Neural progenitor cell (in vitro differentiated cells): Measurements from ENCODE around the gene PODN. TPM values are rescaled to one million over a fixed set of nuclear protein-coding genes. Genes with fewer than 3 reads are reported as not detected.

ENCODE experiments used
- DNase-seq: peaks from one replicate; pipeline ENCODE4 v3.0.0-alpha.2; 2016; ENCODE audit warnings: low spot score
- H2AFZ ChIP-seq: fragments of 200-600 bp; sonication (generic); replicated peaks from 2 replicates; pipeline ENCODE4 v1.6.1; 2016; ENCODE audit warnings: antibody characterized with exemption
- H3F3A ChIP-seq: fragments of 200-600 bp; sonication (generic); 2 replicates; pipeline ENCODE4 v1.6.1; 2016; ENCODE audit warnings: antibody characterized with exemption, low read depth
- H3K27ac ChIP-seq: fragments of 200-600 bp; sonication (generic); 2 replicates; pipeline ENCODE4 v1.5.1; 2016; ENCODE audit warnings: mild to moderate bottlenecking
- H3K27me3 ChIP-seq: fragments of 200-600 bp; sonication (generic); 2 replicates; pipeline ENCODE4 v1.6.1; 2016; ENCODE audit warnings: mild to moderate bottlenecking, moderate library complexity
- H3K36me3 ChIP-seq: fragments of 200-600 bp; sonication (generic); 2 replicates; pipeline ENCODE4 v1.5.1; 2016
- H3K4me1 ChIP-seq: fragments of 200-600 bp; sonication (generic); 2 replicates; pipeline ENCODE4 v1.6.1; 2016; ENCODE audit warnings: mixed run types
- H3K4me2 ChIP-seq: fragments of 200-600 bp; sonication (generic); 2 replicates; pipeline ENCODE4 v1.6.1; 2016
- H3K4me3 ChIP-seq: fragments of 200-600 bp; sonication (generic); 2 replicates; pipeline ENCODE4 v1.5.1; 2016
- H3K79me2 ChIP-seq: fragments of 200-600 bp; sonication (generic); 2 replicates; pipeline ENCODE4 v1.6.1; 2016; ENCODE audit warnings: low read depth
- H3K9ac ChIP-seq: fragments of 200-600 bp; sonication (generic); 2 replicates; pipeline ENCODE4 v1.6.1; 2016
- H3K9me3 ChIP-seq: fragments of 200-600 bp; sonication (generic); 2 replicates; pipeline ENCODE4 v1.5.1; 2016; ENCODE audit warnings: low read depth
- H4K20me1 ChIP-seq: fragments of 200-600 bp; sonication (generic); 2 replicates; pipeline ENCODE4 v1.6.1; 2016; ENCODE audit warnings: low read depth
- H3K27ac Mint-ChIP-seq: 3 replicates; pipeline ENCODE4 v1.8.0; 2021; ENCODE audit warnings: mixed read lengths
- H3K27me3 Mint-ChIP-seq: 2 replicates; pipeline ENCODE4 v1.8.0; 2022; ENCODE audit warnings: low read depth, mild to moderate bottlenecking, inconsistent platforms, moderate library complexity, mixed read lengths; ENCODE audit not compliant: insufficient read depth
- H3K36me3 Mint-ChIP-seq: 3 replicates; pipeline ENCODE4 v1.8.0; 2021; ENCODE audit warnings: mixed read lengths
- H3K4me1 Mint-ChIP-seq: 3 replicates; pipeline ENCODE4 v1.8.0; 2021; ENCODE audit warnings: mixed read lengths
- H3K4me3 Mint-ChIP-seq: 3 replicates; pipeline ENCODE4 v1.8.0; 2021; ENCODE audit warnings: mild to moderate bottlenecking, moderate library complexity, mixed read lengths
- H3K9me3 Mint-ChIP-seq: 3 replicates; pipeline ENCODE4 v1.8.0; 2020; ENCODE audit warnings: mixed read lengths
- EZH2 ChIP-seq: fragments of 200-600 bp; sonication (generic); IDR thresholded peaks from 2 replicates; pipeline ENCODE4 v1.6.1; 2017; ENCODE audit warnings: antibody characterized with exemption, mild to moderate bottlenecking, moderate library complexity
- EZH2phosphoT487 ChIP-seq: fragments of 200-600 bp; sonication (generic); IDR thresholded peaks from 2 replicates; pipeline ENCODE4 v1.6.1; 2017; ENCODE audit warnings: antibody characterized with exemption
- total RNA-seq: library from RNA; depleted of rRNA; stranded (reverse); fragments of >200 nt; gene quantifications from 2 replicates; pipeline ENCODE4 v1.2.3, GENCODE V29; 2015; ENCODE audit warnings: low replicate concordance
- TF ChIP-seq, protein P1 (sequence below): fragments of 200-600 bp; sonication (generic); IDR thresholded peaks from 2 replicates; pipeline ENCODE4 v1.5.1; 2017; ENCODE audit warnings: antibody characterized with exemption, mild to moderate bottlenecking

The PODN gene
- total RNA-seq, 1 donor from 2014 or later: not detected

DNA sequence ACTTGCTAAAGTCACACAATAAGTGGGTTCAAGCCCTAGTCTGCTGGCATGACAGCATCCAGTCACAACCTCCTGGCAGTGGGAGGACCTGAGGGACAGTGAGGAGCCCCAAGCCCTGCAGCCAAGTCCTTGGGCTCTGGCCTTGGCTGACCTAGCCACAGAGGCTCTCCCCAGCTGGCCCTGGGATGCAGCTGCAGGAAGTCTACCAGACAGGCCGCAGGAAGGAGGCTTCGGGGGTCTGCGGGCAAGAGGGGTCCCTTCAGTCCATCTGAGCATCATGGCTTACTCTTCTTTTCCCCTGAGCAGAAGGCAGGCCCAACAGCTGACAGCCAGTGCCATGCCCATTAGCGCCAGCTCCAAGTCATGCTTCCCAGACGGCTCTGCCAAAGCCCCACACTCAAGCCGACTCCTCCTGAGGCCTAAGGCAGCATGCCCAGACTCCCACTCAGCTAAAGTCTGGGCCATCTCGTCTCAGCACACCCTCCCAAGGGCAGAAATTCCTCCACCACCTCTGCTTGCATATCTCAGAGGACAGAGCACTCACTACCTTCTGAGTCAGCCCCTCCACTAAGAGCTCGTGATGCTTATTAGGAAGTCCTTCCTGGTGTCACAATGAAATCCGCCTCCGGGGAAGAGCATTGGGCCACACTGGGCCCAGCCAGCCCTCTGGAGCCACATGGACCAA lies 60.3 kb downstream of the PODN start:
- H3K4me1 Mint-ChIP-seq: peaks cover 53% of the 10 kb centered on the region
- TF ChIP-seq, protein P1, sequence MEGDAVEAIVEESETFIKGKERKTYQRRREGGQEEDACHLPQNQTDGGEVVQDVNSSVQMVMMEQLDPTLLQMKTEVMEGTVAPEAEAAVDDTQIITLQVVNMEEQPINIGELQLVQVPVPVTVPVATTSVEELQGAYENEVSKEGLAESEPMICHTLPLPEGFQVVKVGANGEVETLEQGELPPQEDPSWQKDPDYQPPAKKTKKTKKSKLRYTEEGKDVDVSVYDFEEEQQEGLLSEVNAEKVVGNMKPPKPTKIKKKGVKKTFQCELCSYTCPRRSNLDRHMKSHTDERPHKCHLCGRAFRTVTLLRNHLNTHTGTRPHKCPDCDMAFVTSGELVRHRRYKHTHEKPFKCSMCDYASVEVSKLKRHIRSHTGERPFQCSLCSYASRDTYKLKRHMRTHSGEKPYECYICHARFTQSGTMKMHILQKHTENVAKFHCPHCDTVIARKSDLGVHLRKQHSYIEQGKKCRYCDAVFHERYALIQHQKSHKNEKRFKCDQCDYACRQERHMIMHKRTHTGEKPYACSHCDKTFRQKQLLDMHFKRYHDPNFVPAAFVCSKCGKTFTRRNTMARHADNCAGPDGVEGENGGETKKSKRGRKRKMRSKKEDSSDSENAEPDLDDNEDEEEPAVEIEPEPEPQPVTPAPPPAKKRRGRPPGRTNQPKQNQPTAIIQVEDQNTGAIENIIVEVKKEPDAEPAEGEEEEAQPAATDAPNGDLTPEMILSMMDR: no peak
- TF ChIP-seq EZH2phosphoT487: no peak
- TF ChIP-seq EZH2: no peak
- no peak for DNase-seq
- Histone ChIP-seq H4K20me1 (peaks cover 14% of the 10 kb centered on the region), H3K4me3 (no peak overlapping the region), H2AFZ (no peak overlapping the region), H3K36me3 (no peaks in the 10 kb centered on the region), H3K27me3 (peaks cover 20% of the 10 kb centered on the region), H3K27ac (no peak overlapping the region), H3K4me2 (no peak overlapping the region), H3K9me3 (no peaks in the 10 kb centered on the region), H3K9ac (no peak overlapping the region), H3K4me1 (peaks cover 27% of the 10 kb centered on the region), H3K79me2 (no peaks in the 10 kb centered on the region), H3F3A (peaks cover 23% of the 10 kb centered on the region)
- H3K9me3 Mint-ChIP-seq: no peaks in the 10 kb centered on the region
- H3K36me3 Mint-ChIP-seq: no peaks in the 10 kb centered on the region
- H3K27ac Mint-ChIP-seq: no peak overlapping the region
- no peak overlapping the region for H3K4me3 Mint-ChIP-seq
- H3K27me3 Mint-ChIP-seq: peaks cover 16% of the 10 kb centered on the region

DNA sequence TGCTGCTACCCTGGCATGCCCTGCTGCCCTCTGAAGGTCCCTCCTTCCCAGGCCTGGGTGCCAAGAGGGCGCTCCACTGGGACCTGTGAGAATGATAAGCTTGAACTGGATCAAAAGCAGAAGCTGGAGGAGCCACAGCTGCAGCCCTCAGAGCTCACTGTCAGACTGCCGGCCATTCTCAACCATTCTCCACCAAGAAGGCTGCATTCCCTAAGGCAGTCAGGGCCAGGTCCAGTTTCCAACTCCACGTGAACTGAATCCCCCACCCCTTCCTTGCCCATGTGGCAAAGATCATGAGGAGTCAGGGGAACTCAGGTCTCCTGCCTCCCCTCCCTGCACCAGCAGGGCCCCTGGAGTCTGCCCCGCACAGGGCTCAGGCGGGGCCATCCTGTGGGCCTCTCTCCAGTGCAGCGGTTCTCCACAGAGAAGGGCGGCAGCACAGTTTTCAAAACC lies 61.0 kb downstream of the PODN start:
- Histone ChIP-seq H3K79me2 (no peaks in the 10 kb centered on the region), H3K9ac (no peak overlapping the region)

DNA sequence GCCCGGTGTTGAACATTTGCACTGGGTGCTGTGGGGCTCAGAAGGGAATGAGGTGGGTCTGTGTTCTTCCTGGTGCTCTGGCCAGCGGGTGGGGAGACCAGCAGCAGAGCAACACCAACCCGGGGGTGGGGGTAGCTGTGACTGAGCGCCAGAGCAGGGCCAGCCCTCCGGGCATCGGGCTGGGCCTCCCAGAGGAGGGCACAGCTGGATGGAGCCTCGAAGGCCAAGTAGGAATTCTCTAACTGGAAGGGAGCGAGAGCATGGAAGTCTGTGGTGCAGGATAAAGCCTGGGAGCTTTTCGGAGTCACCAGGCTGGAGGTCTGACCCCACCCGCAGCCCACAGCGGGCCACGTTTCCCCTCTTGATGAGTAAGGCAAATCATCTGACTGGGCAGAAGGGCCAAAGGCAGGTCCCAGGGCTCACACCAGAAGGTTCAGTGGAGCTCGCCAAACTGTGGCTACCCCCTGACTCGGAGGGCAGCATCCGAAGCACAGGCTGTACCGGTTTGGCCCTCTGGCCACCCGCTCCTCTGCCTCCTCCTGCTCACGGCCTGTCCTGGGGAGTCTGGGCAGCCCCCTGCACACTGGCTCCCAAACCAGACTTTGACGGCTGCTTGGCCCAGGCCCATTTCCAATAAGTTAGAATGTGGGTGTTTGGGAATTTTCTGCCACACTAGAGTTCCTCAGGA lies 61.6 kb downstream of the PODN start:
- no peaks in the 10 kb centered on the region for H3K36me3 Mint-ChIP-seq
- Histone ChIP-seq H3K27me3 (peaks cover 9% of the 10 kb centered on the region), H3K79me2 (no peaks in the 10 kb centered on the region), H3K4me3 (no peak overlapping the region), H3K4me2 (no peak overlapping the region), H3K27ac (no peak overlapping the region), H3K4me1 (peaks cover 27% of the 10 kb centered on the region), H2AFZ (no peak overlapping the region), H3K9me3 (no peaks in the 10 kb centered on the region), H3K9ac (no peak overlapping the region), H4K20me1 (peaks cover 14% of the 10 kb centered on the region), H3F3A (peaks cover 23% of the 10 kb centered on the region), H3K36me3 (no peaks in the 10 kb centered on the region)
- no peak overlapping the region for H3K4me3 Mint-ChIP-seq
- TF ChIP-seq EZH2phosphoT487 (no peak), EZH2 (no peak)
- TF ChIP-seq, protein P1: no peak
- peaks cover 14% of the 10 kb centered on the region for H3K27me3 Mint-ChIP-seq
- H3K27ac Mint-ChIP-seq: peak overlapping the region; percentile 80
- peaks cover 50% of the 10 kb centered on the region for H3K4me1 Mint-ChIP-seq
- H3K9me3 Mint-ChIP-seq: no peaks in the 10 kb centered on the region
- no peak for DNase-seq

More for the DNA sequence above, 61.0 kb downstream of the PODN start:
- Histone ChIP-seq H3F3A (peaks cover 23% of the 10 kb centered on the region), H3K27ac (no peak overlapping the region), H3K4me2 (no peak overlapping the region), H2AFZ (no peak overlapping the region), H3K27me3 (peaks cover 14% of the 10 kb centered on the region), H3K4me3 (no peak overlapping the region), H3K9me3 (no peaks in the 10 kb centered on the region), H3K36me3 (no peaks in the 10 kb centered on the region), H3K4me1 (peaks cover 27% of the 10 kb centered on the region), H4K20me1 (peaks cover 14% of the 10 kb centered on the region)
- peaks cover 50% of the 10 kb centered on the region for H3K4me1 Mint-ChIP-seq
- no peak for DNase-seq
- no peaks in the 10 kb centered on the region for H3K9me3 Mint-ChIP-seq
- H3K27me3 Mint-ChIP-seq: peaks cover 15% of the 10 kb centered on the region
- no peak overlapping the region for H3K27ac Mint-ChIP-seq
- no peaks in the 10 kb centered on the region for H3K36me3 Mint-ChIP-seq
- no peak overlapping the region for H3K4me3 Mint-ChIP-seq
- TF ChIP-seq, protein P1: no peak
- TF ChIP-seq EZH2: no peak
- no peak for TF ChIP-seq EZH2phosphoT487
